ENCODE results near the gene FXYD6. TPM values are rescaled to one million over a fixed set of nuclear protein-coding genes. Genes with fewer than 3 reads are reported as not detected.

The FXYD6 gene
- total RNA-seq, 2 donors from 2014 or later, result 6.4 to 29.8 TPM

DNA sequence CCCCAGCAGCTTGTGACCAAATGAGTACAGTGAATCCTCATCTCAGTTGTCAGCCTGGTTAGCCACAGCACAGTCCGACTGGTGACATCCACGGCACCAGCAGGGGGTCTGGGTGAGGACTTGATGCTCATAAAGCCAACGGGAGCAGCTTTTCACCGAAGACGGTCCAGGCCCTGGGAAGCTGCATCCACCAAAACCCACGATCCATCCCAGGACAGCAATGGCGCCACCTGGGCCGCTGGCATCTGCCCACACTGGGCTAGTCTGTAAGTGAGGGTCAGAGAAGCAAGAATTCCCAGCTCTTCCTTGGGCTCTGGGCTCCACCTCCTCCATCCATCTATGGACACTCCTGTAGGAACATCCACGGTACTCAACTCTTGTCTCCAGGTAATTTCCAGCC is 25.1 kb upstream of the FXYD6 start:
- intact Hi-C loops (cut with DNase I), result no loop called here
- no peak for DNase-seq
- no peaks in the 10 kb centered on the region for H3K9me3 ChIP-seq

DNA sequence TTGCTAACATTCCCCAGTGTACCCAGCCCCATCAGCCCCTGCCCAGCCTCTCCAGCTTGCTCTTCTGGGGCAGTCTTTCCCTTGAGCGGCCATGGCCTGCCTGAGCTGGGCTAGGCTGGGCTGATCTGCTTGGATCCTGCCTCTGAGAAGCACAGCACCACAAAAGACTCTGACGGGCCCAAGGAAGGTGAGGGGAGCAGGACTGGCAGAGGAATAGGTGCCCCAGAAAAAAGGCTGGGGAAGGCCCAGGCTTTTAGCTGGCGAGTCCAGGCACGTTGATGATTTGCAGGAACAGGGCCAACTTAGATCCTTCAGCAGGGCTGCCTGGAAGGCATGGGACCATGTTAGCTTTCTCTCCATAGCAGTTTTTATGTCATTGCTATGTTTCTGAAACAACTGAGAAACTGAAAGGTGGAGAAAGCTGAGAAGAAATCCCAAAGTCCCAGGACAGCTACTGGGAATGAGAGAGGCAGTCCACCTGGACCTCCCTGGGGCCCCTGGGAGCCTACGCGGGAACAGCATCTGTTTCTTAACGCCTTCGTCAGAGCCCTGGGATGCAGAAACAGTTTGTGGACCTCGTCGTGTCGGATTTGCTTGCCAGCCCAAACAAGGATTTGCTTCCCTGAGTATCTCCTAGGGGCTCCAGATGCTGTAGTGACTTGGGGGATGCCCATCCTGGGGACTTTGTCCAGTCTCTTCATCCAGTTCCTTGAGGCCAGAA is 24.4 kb upstream of the FXYD6 start:
- no peak overlapping the region for H3K4me3 ChIP-seq
- H3K9me3 ChIP-seq, result no peaks in the 10 kb centered on the region
- no peaks in the 10 kb centered on the region for H3K36me3 ChIP-seq
- H3K9ac ChIP-seq (ENCODE audit: low read depth in 2 of 2, low read length in 2 of 2), result no peak overlapping the region
- TF ChIP-seq CTCF (IDR thresholded peaks at IDR 0.05), result no peak
- no peaks in the 10 kb centered on the region for H3K27me3 ChIP-seq
- H3K27ac ChIP-seq, result no peak overlapping the region
- intact Hi-C loops (cut with DNase I), result no loop called here
- no peaks in the 10 kb centered on the region for H3K4me1 ChIP-seq
- no peak for DNase-seq

More for the DNA sequence above, 25.1 kb upstream of the FXYD6 start:
- TF ChIP-seq CTCF (IDR thresholded peaks at IDR 0.05), result no peak
- Histone ChIP-seq H3K27me3 (no peaks in the 10 kb centered on the region), H3K36me3 (no peaks in the 10 kb centered on the region), H3K9ac (ENCODE audit: low read depth in 2 of 2, low read length in 2 of 2) (no peak overlapping the region), H3K4me3 (no peak overlapping the region), H3K4me1 (no peaks in the 10 kb centered on the region), H3K27ac (no peak overlapping the region)

GRCh38 chr11:117900121-117900648 is 23.7 kb upstream of the FXYD6 start:
- no peak for TF ChIP-seq CTCF (IDR thresholded peaks at IDR 0.05)
- Histone ChIP-seq H3K4me1 (no peaks in the 10 kb centered on the region), H3K36me3 (no peaks in the 10 kb centered on the region), H3K9me3 (no peaks in the 10 kb centered on the region), H3K4me3 (no peak overlapping the region), H3K9ac (ENCODE audit: low read depth in 2 of 2, low read length in 2 of 2) (no peak overlapping the region), H3K27me3 (no peaks in the 10 kb centered on the region), H3K27ac (no peak overlapping the region)
- DNase-seq, result no peak
- intact Hi-C loops (cut with DNase I), result no loop called here

- no peak overlapping the region for H3K9ac ChIP-seq (ENCODE audit: low read depth in 2 of 2, low read length in 2 of 2)
- no peaks in the 10 kb centered on the region for H3K27me3 ChIP-seq
- DNase-seq, result no peak
- no peak overlapping the region for H3K4me3 ChIP-seq
- intact Hi-C loops (cut with DNase I), result no loop called here
- no peak overlapping the region for H3K27ac ChIP-seq
- TF ChIP-seq CTCF (IDR thresholded peaks at IDR 0.05), result no peak
- no peaks in the 10 kb centered on the region for H3K4me1 ChIP-seq
- H3K9me3 ChIP-seq, result no peaks in the 10 kb centered on the region
- H3K36me3 ChIP-seq, result no peaks in the 10 kb centered on the region
These were observed 21.6 kb upstream of the FXYD6 start for GRCh38 chr11:117898059-117898458.

DNA sequence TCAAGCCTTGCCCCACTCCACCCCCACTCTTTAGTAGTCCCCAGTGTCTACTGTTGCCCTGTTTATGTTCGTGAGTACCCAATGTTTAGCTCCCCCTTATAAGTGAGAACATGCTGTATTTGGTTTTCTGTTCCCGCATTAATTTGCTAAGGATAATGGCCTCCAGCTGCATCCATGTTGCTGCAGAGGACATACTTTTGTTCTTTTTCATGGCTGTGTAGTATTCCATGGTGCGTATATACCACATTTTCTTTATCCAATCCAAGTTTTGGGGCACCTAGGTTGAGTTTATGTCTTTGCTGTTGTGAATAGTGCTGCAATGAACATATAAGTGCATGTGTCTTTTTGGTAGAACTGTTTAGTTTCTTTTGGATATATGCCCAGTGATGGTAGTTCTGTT is 16.2 kb upstream of the FXYD6 start:
- no peaks in the 10 kb centered on the region for H3K4me1 ChIP-seq

More for the DNA sequence above, 16.2 kb upstream of the FXYD6 start:
- intact Hi-C loops (cut with DNase I), result loop anchor here (5.0 kb wide), 1 partner anchor 40 kb away; no protein-coding TSS in a partner anchor
- TF ChIP-seq CTCF (IDR thresholded peaks at IDR 0.05), result no peak
- Histone ChIP-seq H3K27ac (no peak overlapping the region), H3K27me3 (no peaks in the 10 kb centered on the region), H3K36me3 (no peaks in the 10 kb centered on the region), H3K9me3 (no peaks in the 10 kb centered on the region), H3K4me3 (no peak overlapping the region), H3K9ac (ENCODE audit: low read depth in 2 of 2, low read length in 2 of 2) (no peak overlapping the region)
- no peak for DNase-seq

Measured in colonic mucosa (tissue), 4 donors.